LNCaP clone FGC (cell line): Measurements from ENCODE around the gene POP5.

Experiments used
- DNase-seq: peaks from one replicate; pipeline ENCODE4 v3.0.0-alpha.2; 2011; ENCODE audit warnings: low read depth
- H3K4me3 ChIP-seq: 2 replicates; pipeline ENCODE4 v1.5.1; 2011; ENCODE audit warnings: mild to moderate bottlenecking, low read depth, low read length, control low read depth
- CTCF ChIP-seq: IDR thresholded peaks from 2 replicates; pipeline ENCODE4 v1.5.1; 2012; ENCODE audit warnings: mild to moderate bottlenecking; ENCODE audit not compliant: control insufficient read depth, insufficient read depth; ENCODE audit errors: extremely low read depth

Gene POP5

DNA sequence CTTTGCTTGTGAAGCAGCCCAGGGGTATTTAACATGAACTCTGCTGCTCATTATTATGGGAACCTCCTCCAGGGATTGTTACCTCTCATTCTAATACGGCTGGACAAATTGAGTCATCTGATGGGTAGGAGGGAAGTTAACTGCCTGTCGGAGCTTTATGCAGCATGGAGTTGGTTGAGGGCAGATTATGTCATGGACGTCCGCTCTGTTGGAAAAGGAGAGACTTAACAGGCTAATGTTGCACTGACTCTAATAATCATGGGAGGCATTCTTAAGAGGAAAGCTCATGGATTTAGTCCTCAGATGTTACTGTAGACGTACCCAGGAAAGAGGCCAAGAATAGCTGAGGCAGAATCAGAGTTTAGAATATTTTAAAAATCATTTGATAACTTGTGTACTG, 9.9 kb downstream of the POP5 start:
- no peak for DNase-seq
- H3K4me3 ChIP-seq = no peak overlapping the region
- TF ChIP-seq CTCF = no peak

- TF ChIP-seq CTCF = no peak
- H3K4me3 ChIP-seq = no peak overlapping the region
- no peak for DNase-seq
These were observed 17.7 kb downstream of the POP5 start for GRCh38 chr12:120563495-120563894.

GRCh38 chr12:120562906-120563305, 18.3 kb downstream of the POP5 start:
- no peak for TF ChIP-seq CTCF
- H3K4me3 ChIP-seq = no peak overlapping the region
- no peak for DNase-seq

DNA sequence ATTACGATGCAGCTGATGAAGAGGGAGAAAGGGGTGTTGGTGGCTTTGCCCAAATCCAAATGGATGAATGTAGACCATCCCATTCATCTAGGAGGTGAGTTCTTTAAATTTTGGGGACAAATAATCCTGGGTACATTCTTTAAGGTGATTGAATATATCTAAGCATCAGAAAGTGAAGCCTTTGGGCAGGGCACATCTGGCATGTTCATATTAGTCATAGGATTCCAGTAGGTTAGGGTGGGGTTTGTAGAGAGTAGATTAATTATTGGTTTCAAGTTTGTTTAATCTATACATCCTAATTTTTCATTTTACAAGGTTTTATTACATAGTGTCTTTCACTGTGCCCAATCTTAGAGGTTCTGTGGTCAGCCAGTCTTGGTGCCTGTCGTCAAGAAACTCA, 23.6 kb downstream of the POP5 start:
- H3K4me3 ChIP-seq = no peak overlapping the region
- no peak for DNase-seq
- no peak for TF ChIP-seq CTCF

DNA sequence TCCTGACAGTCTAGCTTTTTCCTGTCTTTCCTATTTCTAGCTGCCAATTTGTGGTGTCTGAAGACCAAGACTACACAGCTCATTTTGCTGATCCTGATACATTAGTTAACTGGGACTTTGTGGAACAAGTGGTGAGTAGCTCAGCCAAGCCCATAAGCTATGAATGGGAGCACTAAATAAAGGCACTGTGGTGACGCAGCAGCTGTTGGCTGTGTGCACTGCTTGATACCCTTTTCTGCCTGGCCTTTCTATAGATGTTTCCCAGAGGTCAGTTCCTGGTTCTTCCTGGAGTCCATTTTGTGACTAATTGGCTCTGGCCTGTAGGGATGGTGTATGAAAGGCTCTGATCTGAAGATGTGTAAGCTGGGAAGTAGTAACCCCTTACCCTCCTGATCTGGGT, 26.5 kb downstream of the POP5 start:
- no peak for DNase-seq
- no peak for TF ChIP-seq CTCF
- H3K4me3 ChIP-seq = no peak overlapping the region

GRCh38 chr12:120546050-120546386, 35.2 kb downstream of the POP5 start:
- TF ChIP-seq CTCF = no peak
- H3K4me3 ChIP-seq = peak overlapping the region; percentile 9; the same call in 1 of the 2 replicates
- peak; percentile 56 for DNase-seq

GRCh38 chr12:120544691-120545090, 36.5 kb downstream of the POP5 start:
- DNase-seq = no peak
- no peak overlapping the region for H3K4me3 ChIP-seq
- TF ChIP-seq CTCF = no peak
